Loucy (cell line): Measurements from ENCODE around the gene OXCT1.

Experiments used
- H2AFZ ChIP-seq: fragments of 200-600 bp; sonication (generic); 2 replicates; pipeline ENCODE4 v1.6.0; 2016; ENCODE audit warnings: antibody characterized with exemption, mild to moderate bottlenecking, low read length, moderate library complexity
- H3F3A ChIP-seq: fragments of 200-600 bp; 2 replicates; pipeline ENCODE4 v1.6.0; 2016; ENCODE audit warnings: antibody characterized with exemption, low read depth, mild to moderate bottlenecking
- H3K27me3 ChIP-seq: fragments of 200-600 bp; sonication (generic); 2 replicates; pipeline ENCODE4 v1.6.1; 2014; ENCODE audit warnings: low read length, mild to moderate bottlenecking; ENCODE audit not compliant: insufficient read depth, poor library complexity, severe bottlenecking
- H3K36me3 ChIP-seq: fragments of 200-600 bp; sonication (generic); 2 replicates; pipeline ENCODE4 v1.6.1; 2016; ENCODE audit warnings: low read length; ENCODE audit not compliant: insufficient read depth
- H3K4me1 ChIP-seq: fragments of 200-600 bp; sonication (generic); 2 replicates; pipeline ENCODE4 v1.5.1; 2014; ENCODE audit warnings: low read length, mild to moderate bottlenecking; ENCODE audit not compliant: insufficient read depth, poor library complexity, severe bottlenecking
- H3K4me2 ChIP-seq: fragments of 200-600 bp; sonication (generic); 2 replicates; pipeline ENCODE4 v1.6.0; 2014; ENCODE audit warnings: antibody characterized with exemption, low read length, low read depth, mild to moderate bottlenecking; ENCODE audit not compliant: poor library complexity, severe bottlenecking
- H3K4me3 ChIP-seq: fragments of 200-600 bp; sonication (generic); 2 replicates; pipeline ENCODE4 v1.5.1; 2014; ENCODE audit warnings: low read length, mild to moderate bottlenecking, mixed read lengths; ENCODE audit not compliant: poor library complexity, severe bottlenecking
- H3K79me2 ChIP-seq: fragments of 200-600 bp; sonication (generic); 2 replicates; pipeline ENCODE4 v1.6.1; 2014; ENCODE audit warnings: low read length; ENCODE audit not compliant: insufficient read depth
- H3K9ac ChIP-seq: fragments of 200-600 bp; sonication (generic); 2 replicates; pipeline ENCODE4 v1.6.0; 2014; ENCODE audit warnings: mild to moderate bottlenecking, low read depth, low read length, moderate library complexity; ENCODE audit not compliant: poor library complexity, severe bottlenecking
- H3K9me2 ChIP-seq: fragments of 200-600 bp; sonication (generic); replicated peaks from 2 replicates; pipeline ENCODE4 v1.6.1; 2016; ENCODE audit warnings: low read depth, low read length, mixed read lengths
- H3K9me3 ChIP-seq: fragments of 200-600 bp; sonication (generic); 2 replicates; pipeline ENCODE4 v1.6.1; 2014; ENCODE audit warnings: mild to moderate bottlenecking, antibody characterized with exemption, low read length, low read depth; ENCODE audit not compliant: insufficient read depth
- H4K20me1 ChIP-seq: fragments of 200-600 bp; sonication (generic); 2 replicates; pipeline ENCODE4 v1.6.0; 2014; ENCODE audit warnings: antibody characterized with exemption, low read length, mild to moderate bottlenecking; ENCODE audit not compliant: insufficient read depth, poor library complexity, severe bottlenecking
- EZH2phosphoT487 ChIP-seq: fragments of 200-600 bp; IDR thresholded peaks from 2 replicates; pipeline ENCODE4 v1.6.1; 2018; ENCODE audit warnings: antibody characterized with exemption, mild to moderate bottlenecking, moderate library complexity, borderline replicate concordance
- TF ChIP-seq, protein P1 (sequence below): fragments of 200-600 bp; sonication (generic); conservative IDR thresholded peaks from 2 replicates; pipeline ENCODE4 v1.5.1; 2014; ENCODE audit warnings: mild to moderate bottlenecking, antibody characterized with exemption, low read length

OXCT1 gene

DNA sequence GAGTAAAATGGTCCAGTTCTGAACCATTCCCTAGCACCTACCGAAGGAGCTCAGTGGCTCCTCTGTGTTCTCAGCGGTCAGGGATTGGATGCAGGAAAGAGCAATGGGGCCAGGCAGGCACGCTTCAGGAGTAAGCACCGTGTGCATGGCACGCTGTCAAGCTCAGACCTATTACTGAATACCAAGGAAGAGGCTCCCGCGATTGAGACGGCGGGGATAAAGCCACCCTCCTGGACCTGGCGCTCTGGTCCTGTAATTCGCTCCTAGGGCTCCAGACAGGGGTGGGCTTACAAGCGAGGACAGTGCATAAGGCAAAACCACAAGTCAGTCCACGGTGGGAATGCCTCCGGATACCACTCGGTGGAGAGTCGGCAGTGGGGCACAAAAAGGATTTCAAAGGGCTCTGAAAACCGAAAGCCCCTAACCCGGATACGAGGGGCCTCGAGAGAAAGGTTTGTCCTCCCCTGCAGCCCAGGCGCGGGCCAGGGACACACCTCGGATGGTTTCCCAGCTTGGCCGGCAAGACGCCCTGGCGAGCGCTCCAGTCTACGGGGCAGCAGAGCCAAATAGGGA is 988 bp downstream of the OXCT1 start:
- H4K20me1 ChIP-seq = peaks cover 30% of the 10 kb centered on the region
- peak overlapping the region; percentile 90 for H3K9ac ChIP-seq
- H3K9me3 ChIP-seq = no peaks in the 10 kb centered on the region
- no peaks in the 10 kb centered on the region for H3K27me3 ChIP-seq
- H3F3A ChIP-seq = no peaks in the 10 kb centered on the region
- H3K4me3 ChIP-seq = peak overlapping the region; percentile 84
- H3K9me2 ChIP-seq = no peaks in the 10 kb centered on the region
- TF ChIP-seq, protein P1, sequence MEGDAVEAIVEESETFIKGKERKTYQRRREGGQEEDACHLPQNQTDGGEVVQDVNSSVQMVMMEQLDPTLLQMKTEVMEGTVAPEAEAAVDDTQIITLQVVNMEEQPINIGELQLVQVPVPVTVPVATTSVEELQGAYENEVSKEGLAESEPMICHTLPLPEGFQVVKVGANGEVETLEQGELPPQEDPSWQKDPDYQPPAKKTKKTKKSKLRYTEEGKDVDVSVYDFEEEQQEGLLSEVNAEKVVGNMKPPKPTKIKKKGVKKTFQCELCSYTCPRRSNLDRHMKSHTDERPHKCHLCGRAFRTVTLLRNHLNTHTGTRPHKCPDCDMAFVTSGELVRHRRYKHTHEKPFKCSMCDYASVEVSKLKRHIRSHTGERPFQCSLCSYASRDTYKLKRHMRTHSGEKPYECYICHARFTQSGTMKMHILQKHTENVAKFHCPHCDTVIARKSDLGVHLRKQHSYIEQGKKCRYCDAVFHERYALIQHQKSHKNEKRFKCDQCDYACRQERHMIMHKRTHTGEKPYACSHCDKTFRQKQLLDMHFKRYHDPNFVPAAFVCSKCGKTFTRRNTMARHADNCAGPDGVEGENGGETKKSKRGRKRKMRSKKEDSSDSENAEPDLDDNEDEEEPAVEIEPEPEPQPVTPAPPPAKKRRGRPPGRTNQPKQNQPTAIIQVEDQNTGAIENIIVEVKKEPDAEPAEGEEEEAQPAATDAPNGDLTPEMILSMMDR = no peak
- no peak for TF ChIP-seq EZH2phosphoT487
- no peaks in the 10 kb centered on the region for H3K36me3 ChIP-seq
- peaks cover 61% of the 10 kb centered on the region for H3K79me2 ChIP-seq
- peaks cover 54% of the 10 kb centered on the region for H3K4me1 ChIP-seq
- H3K4me2 ChIP-seq = peak overlapping the region; percentile 82
- H2AFZ ChIP-seq = peak overlapping the region; percentile 88

DNA sequence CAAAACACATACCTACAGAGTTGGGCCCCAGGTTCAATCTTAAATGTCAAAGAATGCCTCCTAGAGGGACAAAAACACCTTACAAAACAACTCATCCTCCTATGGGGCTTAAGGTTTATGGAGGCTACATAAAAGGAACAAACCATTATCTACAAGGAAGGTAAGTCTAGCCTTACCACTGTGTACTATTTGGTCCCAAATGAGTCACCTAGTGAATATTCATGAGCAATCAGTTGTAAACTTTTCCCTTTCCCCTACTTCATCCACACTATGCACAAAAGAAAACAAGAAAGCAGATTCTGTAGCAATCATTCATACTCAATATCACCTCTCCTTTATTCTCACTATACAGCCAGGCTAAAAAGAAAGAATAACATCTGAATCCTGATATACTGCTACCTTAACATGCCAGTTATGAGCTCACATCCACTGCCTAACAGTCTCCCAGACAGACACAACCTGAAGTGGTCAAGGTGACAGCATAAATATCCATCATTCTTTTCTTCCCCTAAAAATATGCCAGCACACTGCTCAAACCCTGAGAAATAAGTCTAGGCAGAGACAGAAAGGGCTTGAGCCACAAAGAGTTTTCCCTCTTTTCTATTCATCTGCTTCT is 6.2 kb downstream of the OXCT1 start:
- peak overlapping the region; percentile 38 for H3K4me3 ChIP-seq
- H4K20me1 ChIP-seq = peaks cover 41% of the 10 kb centered on the region
- peaks cover 47% of the 10 kb centered on the region for H3K4me1 ChIP-seq
- no peak for TF ChIP-seq EZH2phosphoT487
- TF ChIP-seq, protein P1 = no peak
- H3K4me2 ChIP-seq = peak overlapping the region; percentile 82
- H3K79me2 ChIP-seq = peaks cover 49% of the 10 kb centered on the region
- no peaks in the 10 kb centered on the region for H3K9me3 ChIP-seq
- peak overlapping the region; percentile 24 for H3K9ac ChIP-seq
- H3K9me2 ChIP-seq = no peaks in the 10 kb centered on the region
- no peak overlapping the region for H2AFZ ChIP-seq
- peaks cover 24% of the 10 kb centered on the region for H3K36me3 ChIP-seq
- no peaks in the 10 kb centered on the region for H3K27me3 ChIP-seq
- no peaks in the 10 kb centered on the region for H3F3A ChIP-seq

DNA sequence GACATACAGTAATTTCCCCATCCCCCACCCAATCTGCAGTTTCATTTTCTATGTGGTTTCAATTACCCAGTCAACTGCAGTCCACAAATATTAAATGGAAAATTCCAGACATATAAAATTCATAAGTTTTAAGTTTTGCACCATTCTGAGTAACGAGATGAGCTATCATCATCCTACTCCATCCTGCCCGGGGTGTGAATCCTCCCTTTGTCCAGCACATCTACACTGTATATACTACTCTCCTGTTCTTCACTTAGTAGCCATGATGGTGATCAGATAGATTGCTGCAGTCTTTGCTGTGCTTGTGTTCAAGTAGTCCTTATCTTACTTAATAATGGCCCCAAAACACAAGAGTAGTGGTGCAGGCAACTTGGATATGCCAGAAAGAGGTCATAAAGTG is 11.3 kb downstream of the OXCT1 start:
- Histone ChIP-seq H3K27me3 (no peaks in the 10 kb centered on the region), H3K9me3 (no peaks in the 10 kb centered on the region), H3F3A (no peaks in the 10 kb centered on the region), H3K79me2 (peaks cover 7% of the 10 kb centered on the region; the same call in 1 of the 2 replicates), H3K36me3 (peaks cover 55% of the 10 kb centered on the region), H3K4me3 (no peak overlapping the region), H3K9ac (no peak overlapping the region), H3K9me2 (no peaks in the 10 kb centered on the region), H3K4me1 (peaks cover 6% of the 10 kb centered on the region), H3K4me2 (no peak overlapping the region), H2AFZ (no peak overlapping the region), H4K20me1 (peaks cover 8% of the 10 kb centered on the region)
- no peak for TF ChIP-seq EZH2phosphoT487
- TF ChIP-seq, protein P1 = no peak
